GM23338 (cell line): ENCODE measurements around the gene HPS4. TPM values are rescaled to one million over a fixed set of nuclear protein-coding genes. Genes with fewer than 3 reads are reported as not detected.
A peak's percentile ranks its signal among the peaks of the same experiment; 100 is the strongest.

Experiments used
- ATAC-seq: fragments of 200-7000 bp; cut with Tn5 transposase; 3 replicates; pipeline ENCODE4 v1.9.1; 2020
- DNase-seq: peaks from one replicate; pipeline ENCODE4 v3.0.0-alpha.2; 2015; ENCODE audit warnings: low spot score
- H2AFZ ChIP-seq: fragments of 200-600 bp; sonication (generic); 2 replicates; pipeline ENCODE4 v1.8.0; 2016; ENCODE audit warnings: antibody characterized with exemption, mild to moderate bottlenecking, moderate library complexity
- H3F3A ChIP-seq: fragments of 200-600 bp; sonication (generic); replicated peaks from 2 replicates; pipeline ENCODE4 v1.8.0; 2017; ENCODE audit warnings: antibody characterized with exemption, mixed run types, low read depth
- H3K27ac ChIP-seq: fragments of 200-600 bp; sonication (generic); 2 replicates; pipeline ENCODE4 v1.6.1; 2016; ENCODE audit warnings: low read depth
- H3K27me3 ChIP-seq: fragments of 200-600 bp; sonication (generic); 2 replicates; pipeline ENCODE4 v1.8.0; 2016; ENCODE audit warnings: mild to moderate bottlenecking, mixed run types, moderate library complexity; ENCODE audit not compliant: insufficient read depth
- H3K36me3 ChIP-seq: fragments of 200-600 bp; sonication (generic); 2 replicates; pipeline ENCODE4 v1.8.0; 2016; ENCODE audit warnings: mild to moderate bottlenecking; ENCODE audit not compliant: insufficient read depth
- H3K4me1 ChIP-seq: fragments of 200-600 bp; sonication (generic); 2 replicates; pipeline ENCODE4 v1.8.0; 2016; ENCODE audit warnings: mild to moderate bottlenecking, moderate library complexity; ENCODE audit not compliant: insufficient read depth
- H3K4me2 ChIP-seq: fragments of 200-600 bp; sonication (generic); 2 replicates; pipeline ENCODE4 v1.7.1; 2017; ENCODE audit warnings: mixed run types
- H3K4me3 ChIP-seq: fragments of 200-600 bp; sonication (generic); 2 replicates; pipeline ENCODE4 v1.6.1; 2016; ENCODE audit warnings: mixed run types
- H3K79me2 ChIP-seq: fragments of 200-600 bp; sonication (generic); replicated peaks from 2 replicates; pipeline ENCODE4 v1.8.0; 2017; ENCODE audit warnings: mild to moderate bottlenecking; ENCODE audit not compliant: insufficient read depth
- H3K9me2 ChIP-seq: fragments of 200-600 bp; sonication (generic); 2 replicates; pipeline ENCODE4 v1.8.0; 2017; ENCODE audit not compliant: insufficient read depth
- H4K20me1 ChIP-seq: fragments of 200-600 bp; sonication (generic); replicated peaks from 2 replicates; pipeline ENCODE4 v1.8.0; 2017; ENCODE audit warnings: mild to moderate bottlenecking; ENCODE audit not compliant: insufficient read depth
- H3K27ac Mint-ChIP-seq: 2 replicates; pipeline ENCODE4 v1.8.0; 2020; ENCODE audit warnings: inconsistent platforms, mild to moderate bottlenecking, moderate library complexity, mixed read lengths
- H3K27me3 Mint-ChIP-seq: 3 replicates; pipeline ENCODE4 v1.8.0; 2022; ENCODE audit warnings: low read depth, mild to moderate bottlenecking, moderate library complexity, mixed read lengths, inconsistent platforms; ENCODE audit not compliant: insufficient read depth, poor library complexity
- H3K36me3 Mint-ChIP-seq: 3 replicates; pipeline ENCODE4 v1.8.0; 2021; ENCODE audit warnings: low read depth, mild to moderate bottlenecking, inconsistent platforms, moderate library complexity, mixed read lengths
- H3K4me1 Mint-ChIP-seq: 3 replicates; pipeline ENCODE4 v1.8.0; 2020; ENCODE audit warnings: mild to moderate bottlenecking, inconsistent platforms, mixed read lengths
- H3K4me3 Mint-ChIP-seq: 3 replicates; pipeline ENCODE4 v1.8.0; 2021; ENCODE audit warnings: moderate library complexity, mild to moderate bottlenecking, inconsistent platforms, mixed read lengths
- H3K9me3 Mint-ChIP-seq: 3 replicates; pipeline ENCODE4 v1.8.0; 2020; ENCODE audit warnings: moderate library complexity, mild to moderate bottlenecking, inconsistent platforms, mixed read lengths
- EZH2phosphoT487 ChIP-seq: fragments of 200-600 bp; sonication (generic); IDR thresholded peaks from one replicate; pipeline ENCODE4 v1.8.1; 2018; ENCODE audit warnings: antibody characterized with exemption; ENCODE audit not compliant: unreplicated experiment
- JUNB ChIP-seq: IDR thresholded peaks from one replicate; pipeline ENCODE4 v1.6.1; 2016; ENCODE audit warnings: antibody characterized with exemption; ENCODE audit not compliant: unreplicated experiment
- NANOG ChIP-seq: IDR thresholded peaks from 2 replicates; pipeline ENCODE4 v1.6.1; 2016; ENCODE audit warnings: antibody characterized with exemption, borderline replicate concordance
- POLR2AphosphoS5 ChIP-seq: IDR thresholded peaks from 2 replicates; pipeline ENCODE4 v1.6.1; 2016; ENCODE audit warnings: antibody characterized with exemption, low read depth
- ZNF114 ChIP-seq: fragments of 250-450 bp; sonication (Bioruptor Pico); IDR thresholded peaks from 2 replicates; pipeline ENCODE4 v1.5.0; 2020; ENCODE audit warnings: mild to moderate bottlenecking, moderate library complexity
- ZNF331 ChIP-seq: fragments of 250-450 bp; sonication (Bioruptor Pico); IDR thresholded peaks from 2 replicates; pipeline ENCODE4 v1.5.0; 2020; ENCODE audit warnings: low read depth, mild to moderate bottlenecking, moderate library complexity
- polyA plus RNA-seq: library from polyadenylated mRNA; unstranded; fragments of >200 nt; fragmentation: Nextera tagmentation; extraction: Ambion mirVana; gene quantifications from 2 replicates; pipeline ENCODE4 v1.2.1, GENCODE V29; 2016
- total RNA-seq: library from RNA; depleted of rRNA; stranded (reverse); fragments of >200 nt; shearing (Covaris generic); gene quantifications from 2 replicates; pipeline ENCODE4 v1.2.3, GENCODE V29; 2014
- TF ChIP-seq, protein P1 (sequence below), 2 experiments: fragments of 200-600 bp in 1 of 2; sonication (generic) in 1 of 2; conservative IDR thresholded peaks; 2 replicates each; pipeline versions ENCODE4 v1.5.1 to v1.6.1; 2016 to 2017; ENCODE audit warnings: antibody characterized with exemption in 2 of 2, low read depth in 2 of 2, mild to moderate bottlenecking in 2 of 2, moderate library complexity in 1 of 2
- TF ChIP-seq, protein P2 (sequence below): IDR thresholded peaks from one replicate; pipeline ENCODE4 v1.6.1; 2018; ENCODE audit warnings: antibody characterized with exemption; ENCODE audit not compliant: unreplicated experiment
- TF ChIP-seq, protein P3 (sequence below): IDR thresholded peaks from 2 replicates; pipeline ENCODE4 v1.6.1; 2016; ENCODE audit warnings: antibody characterized with exemption
- TF ChIP-seq, protein P4 (sequence below): fragments of 250-450 bp; sonication (Bioruptor Pico); IDR thresholded peaks from 2 replicates; pipeline ENCODE4 v1.5.0; 2020; ENCODE audit warnings: mild to moderate bottlenecking, moderate library complexity

Gene HPS4
- total and polyA plus RNA-seq, 2 experiments from 2014 or later = 20.3 to 49.4 TPM

DNA sequence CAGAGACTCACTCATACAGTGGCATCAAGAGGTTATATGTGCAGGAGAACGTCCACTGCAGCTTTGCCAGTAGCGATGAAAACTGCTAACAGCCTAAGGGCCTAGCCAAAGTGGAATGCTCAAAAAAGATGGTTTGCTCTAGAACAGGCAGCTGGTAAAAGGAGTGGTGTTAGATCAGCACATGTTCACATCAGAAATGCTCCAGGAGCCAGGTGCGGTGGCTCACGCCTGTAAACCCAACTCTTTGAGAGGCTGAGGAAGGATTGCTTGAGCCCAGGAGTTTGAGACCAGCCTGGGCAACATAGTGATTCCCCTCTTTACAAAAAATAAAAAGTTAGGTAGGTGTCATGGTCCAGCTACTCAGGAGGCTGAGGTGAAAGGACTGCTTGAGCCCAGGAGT is 39.0 kb upstream of the HPS4 start (continued):
- TF ChIP-seq, protein P1, sequence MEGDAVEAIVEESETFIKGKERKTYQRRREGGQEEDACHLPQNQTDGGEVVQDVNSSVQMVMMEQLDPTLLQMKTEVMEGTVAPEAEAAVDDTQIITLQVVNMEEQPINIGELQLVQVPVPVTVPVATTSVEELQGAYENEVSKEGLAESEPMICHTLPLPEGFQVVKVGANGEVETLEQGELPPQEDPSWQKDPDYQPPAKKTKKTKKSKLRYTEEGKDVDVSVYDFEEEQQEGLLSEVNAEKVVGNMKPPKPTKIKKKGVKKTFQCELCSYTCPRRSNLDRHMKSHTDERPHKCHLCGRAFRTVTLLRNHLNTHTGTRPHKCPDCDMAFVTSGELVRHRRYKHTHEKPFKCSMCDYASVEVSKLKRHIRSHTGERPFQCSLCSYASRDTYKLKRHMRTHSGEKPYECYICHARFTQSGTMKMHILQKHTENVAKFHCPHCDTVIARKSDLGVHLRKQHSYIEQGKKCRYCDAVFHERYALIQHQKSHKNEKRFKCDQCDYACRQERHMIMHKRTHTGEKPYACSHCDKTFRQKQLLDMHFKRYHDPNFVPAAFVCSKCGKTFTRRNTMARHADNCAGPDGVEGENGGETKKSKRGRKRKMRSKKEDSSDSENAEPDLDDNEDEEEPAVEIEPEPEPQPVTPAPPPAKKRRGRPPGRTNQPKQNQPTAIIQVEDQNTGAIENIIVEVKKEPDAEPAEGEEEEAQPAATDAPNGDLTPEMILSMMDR (conservative IDR thresholded peaks at IDR 0.05; ENCODE audit: low read depth in 2 of 2) = no peak
- no peak for TF ChIP-seq NANOG
- TF ChIP-seq POLR2AphosphoS5 = no peak
- TF ChIP-seq ZNF331 (CRISPR knock-in tag) = no peak

DNA sequence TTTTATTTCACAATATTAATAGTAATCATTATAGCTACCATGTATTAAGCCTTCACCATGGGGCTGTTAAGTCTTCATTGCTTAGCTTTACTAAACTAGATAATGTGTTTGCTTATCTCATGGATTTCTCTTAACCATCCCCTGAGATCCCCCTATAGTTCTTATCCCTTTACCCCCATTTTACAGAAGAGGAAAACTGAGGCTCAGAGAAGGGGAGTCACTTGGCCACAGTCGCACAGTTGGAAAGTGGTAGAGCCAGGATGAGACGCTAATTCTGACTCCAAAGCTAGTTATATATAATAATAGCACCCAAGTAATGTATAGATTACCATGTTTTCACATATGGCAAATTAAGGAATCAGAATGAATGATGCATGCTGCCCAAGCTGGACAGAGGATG is 38.4 kb upstream of the HPS4 start:
- H3K4me1 ChIP-seq = no peaks in the 10 kb centered on the region
- H3K27ac ChIP-seq = 0 out of 2 replicates have a peak overlapping the region, but pooled peaks have one; percentile 63
- no peaks in the 10 kb centered on the region for H3K79me2 ChIP-seq
- peaks cover 3% of the 10 kb centered on the region for H3F3A ChIP-seq
- H2AFZ ChIP-seq = no peak overlapping the region
- H3K4me1 Mint-ChIP-seq = no peaks in the 10 kb centered on the region
- no peaks in the 10 kb centered on the region for H4K20me1 ChIP-seq
- peaks cover 2% of the 10 kb centered on the region for H3K27me3 Mint-ChIP-seq
- H3K4me3 Mint-ChIP-seq = no peak overlapping the region
- no peaks in the 10 kb centered on the region for H3K9me2 ChIP-seq
- DNase-seq = no peak
- H3K9me3 Mint-ChIP-seq = no peaks in the 10 kb centered on the region
- no peak overlapping the region for H3K4me2 ChIP-seq
- H3K36me3 Mint-ChIP-seq = peaks cover 28% of the 10 kb centered on the region
- no peaks in the 10 kb centered on the region for H3K27me3 ChIP-seq
- ATAC-seq = no peak
- H3K36me3 ChIP-seq = peaks cover 22% of the 10 kb centered on the region
- H3K27ac Mint-ChIP-seq = no peak overlapping the region
- H3K4me3 ChIP-seq = no peak overlapping the region
- TF ChIP-seq, protein P2, sequence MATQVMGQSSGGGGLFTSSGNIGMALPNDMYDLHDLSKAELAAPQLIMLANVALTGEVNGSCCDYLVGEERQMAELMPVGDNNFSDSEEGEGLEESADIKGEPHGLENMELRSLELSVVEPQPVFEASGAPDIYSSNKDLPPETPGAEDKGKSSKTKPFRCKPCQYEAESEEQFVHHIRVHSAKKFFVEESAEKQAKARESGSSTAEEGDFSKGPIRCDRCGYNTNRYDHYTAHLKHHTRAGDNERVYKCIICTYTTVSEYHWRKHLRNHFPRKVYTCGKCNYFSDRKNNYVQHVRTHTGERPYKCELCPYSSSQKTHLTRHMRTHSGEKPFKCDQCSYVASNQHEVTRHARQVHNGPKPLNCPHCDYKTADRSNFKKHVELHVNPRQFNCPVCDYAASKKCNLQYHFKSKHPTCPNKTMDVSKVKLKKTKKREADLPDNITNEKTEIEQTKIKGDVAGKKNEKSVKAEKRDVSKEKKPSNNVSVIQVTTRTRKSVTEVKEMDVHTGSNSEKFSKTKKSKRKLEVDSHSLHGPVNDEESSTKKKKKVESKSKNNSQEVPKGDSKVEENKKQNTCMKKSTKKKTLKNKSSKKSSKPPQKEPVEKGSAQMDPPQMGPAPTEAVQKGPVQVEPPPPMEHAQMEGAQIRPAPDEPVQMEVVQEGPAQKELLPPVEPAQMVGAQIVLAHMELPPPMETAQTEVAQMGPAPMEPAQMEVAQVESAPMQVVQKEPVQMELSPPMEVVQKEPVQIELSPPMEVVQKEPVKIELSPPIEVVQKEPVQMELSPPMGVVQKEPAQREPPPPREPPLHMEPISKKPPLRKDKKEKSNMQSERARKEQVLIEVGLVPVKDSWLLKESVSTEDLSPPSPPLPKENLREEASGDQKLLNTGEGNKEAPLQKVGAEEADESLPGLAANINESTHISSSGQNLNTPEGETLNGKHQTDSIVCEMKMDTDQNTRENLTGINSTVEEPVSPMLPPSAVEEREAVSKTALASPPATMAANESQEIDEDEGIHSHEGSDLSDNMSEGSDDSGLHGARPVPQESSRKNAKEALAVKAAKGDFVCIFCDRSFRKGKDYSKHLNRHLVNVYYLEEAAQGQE = no peak
- no peak for TF ChIP-seq ZNF331 (CRISPR knock-in tag)
- TF ChIP-seq, protein P1 (conservative IDR thresholded peaks at IDR 0.05; ENCODE audit: low read depth in 2 of 2) = no peak
- TF ChIP-seq ZNF114 (CRISPR knock-in tag) = no peak
- TF ChIP-seq EZH2phosphoT487 = no peak
- TF ChIP-seq, protein P3, sequence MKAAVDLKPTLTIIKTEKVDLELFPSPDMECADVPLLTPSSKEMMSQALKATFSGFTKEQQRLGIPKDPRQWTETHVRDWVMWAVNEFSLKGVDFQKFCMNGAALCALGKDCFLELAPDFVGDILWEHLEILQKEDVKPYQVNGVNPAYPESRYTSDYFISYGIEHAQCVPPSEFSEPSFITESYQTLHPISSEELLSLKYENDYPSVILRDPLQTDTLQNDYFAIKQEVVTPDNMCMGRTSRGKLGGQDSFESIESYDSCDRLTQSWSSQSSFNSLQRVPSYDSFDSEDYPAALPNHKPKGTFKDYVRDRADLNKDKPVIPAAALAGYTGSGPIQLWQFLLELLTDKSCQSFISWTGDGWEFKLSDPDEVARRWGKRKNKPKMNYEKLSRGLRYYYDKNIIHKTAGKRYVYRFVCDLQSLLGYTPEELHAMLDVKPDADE = no peak
- TF ChIP-seq, protein P4, sequence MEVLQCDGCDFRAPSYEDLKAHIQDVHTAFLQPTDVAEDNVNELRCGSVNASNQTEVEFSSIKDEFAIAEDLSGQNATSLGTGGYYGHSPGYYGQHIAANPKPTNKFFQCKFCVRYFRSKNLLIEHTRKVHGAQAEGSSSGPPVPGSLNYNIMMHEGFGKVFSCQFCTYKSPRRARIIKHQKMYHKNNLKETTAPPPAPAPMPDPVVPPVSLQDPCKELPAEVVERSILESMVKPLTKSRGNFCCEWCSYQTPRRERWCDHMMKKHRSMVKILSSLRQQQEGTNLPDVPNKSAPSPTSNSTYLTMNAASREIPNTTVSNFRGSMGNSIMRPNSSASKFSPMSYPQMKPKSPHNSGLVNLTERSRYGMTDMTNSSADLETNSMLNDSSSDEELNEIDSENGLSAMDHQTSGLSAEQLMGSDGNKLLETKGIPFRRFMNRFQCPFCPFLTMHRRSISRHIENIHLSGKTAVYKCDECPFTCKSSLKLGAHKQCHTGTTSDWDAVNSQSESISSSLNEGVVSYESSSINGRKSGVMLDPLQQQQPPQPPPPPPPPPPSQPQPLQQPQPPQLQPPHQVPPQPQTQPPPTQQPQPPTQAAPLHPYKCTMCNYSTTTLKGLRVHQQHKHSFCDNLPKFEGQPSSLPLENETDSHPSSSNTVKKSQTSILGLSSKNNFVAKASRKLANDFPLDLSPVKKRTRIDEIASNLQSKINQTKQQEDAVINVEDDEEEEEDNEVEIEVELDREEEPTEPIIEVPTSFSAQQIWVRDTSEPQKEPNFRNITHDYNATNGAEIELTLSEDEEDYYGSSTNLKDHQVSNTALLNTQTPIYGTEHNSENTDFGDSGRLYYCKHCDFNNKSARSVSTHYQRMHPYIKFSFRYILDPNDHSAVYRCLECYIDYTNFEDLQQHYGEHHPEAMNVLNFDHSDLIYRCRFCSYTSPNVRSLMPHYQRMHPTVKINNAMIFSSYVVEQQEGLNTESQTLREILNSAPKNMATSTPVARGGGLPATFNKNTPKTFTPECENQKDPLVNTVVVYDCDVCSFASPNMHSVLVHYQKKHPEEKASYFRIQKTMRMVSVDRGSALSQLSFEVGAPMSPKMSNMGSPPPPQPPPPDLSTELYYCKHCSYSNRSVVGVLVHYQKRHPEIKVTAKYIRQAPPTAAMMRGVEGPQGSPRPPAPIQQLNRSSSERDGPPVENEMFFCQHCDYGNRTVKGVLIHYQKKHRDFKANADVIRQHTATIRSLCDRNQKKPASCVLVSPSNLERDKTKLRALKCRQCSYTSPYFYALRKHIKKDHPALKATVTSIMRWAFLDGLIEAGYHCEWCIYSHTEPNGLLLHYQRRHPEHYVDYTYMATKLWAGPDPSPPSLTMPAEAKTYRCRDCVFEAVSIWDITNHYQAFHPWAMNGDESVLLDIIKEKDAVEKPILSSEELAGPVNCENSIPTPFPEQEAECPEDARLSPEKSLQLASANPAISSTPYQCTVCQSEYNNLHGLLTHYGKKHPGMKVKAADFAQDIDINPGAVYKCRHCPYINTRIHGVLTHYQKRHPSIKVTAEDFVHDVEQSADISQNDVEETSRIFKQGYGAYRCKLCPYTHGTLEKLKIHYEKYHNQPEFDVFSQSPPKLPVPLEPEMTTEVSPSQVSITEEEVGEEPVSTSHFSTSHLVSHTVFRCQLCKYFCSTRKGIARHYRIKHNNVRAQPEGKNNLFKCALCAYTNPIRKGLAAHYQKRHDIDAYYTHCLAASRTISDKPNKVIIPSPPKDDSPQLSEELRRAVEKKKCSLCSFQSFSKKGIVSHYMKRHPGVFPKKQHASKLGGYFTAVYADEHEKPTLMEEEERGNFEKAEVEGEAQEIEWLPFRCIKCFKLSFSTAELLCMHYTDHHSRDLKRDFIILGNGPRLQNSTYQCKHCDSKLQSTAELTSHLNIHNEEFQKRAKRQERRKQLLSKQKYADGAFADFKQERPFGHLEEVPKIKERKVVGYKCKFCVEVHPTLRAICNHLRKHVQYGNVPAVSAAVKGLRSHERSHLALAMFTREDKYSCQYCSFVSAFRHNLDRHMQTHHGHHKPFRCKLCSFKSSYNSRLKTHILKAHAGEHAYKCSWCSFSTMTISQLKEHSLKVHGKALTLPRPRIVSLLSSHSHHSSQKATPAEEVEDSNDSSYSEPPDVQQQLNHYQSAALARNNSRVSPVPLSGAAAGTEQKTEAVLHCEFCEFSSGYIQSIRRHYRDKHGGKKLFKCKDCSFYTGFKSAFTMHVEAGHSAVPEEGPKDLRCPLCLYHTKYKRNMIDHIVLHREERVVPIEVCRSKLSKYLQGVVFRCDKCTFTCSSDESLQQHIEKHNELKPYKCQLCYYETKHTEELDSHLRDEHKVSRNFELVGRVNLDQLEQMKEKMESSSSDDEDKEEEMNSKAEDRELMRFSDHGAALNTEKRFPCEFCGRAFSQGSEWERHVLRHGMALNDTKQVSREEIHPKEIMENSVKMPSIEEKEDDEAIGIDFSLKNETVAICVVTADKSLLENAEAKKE = no peak
- no peak for TF ChIP-seq POLR2AphosphoS5
- TF ChIP-seq JUNB = no peak
